ENCODE data around the gene CD93.

The CD93 gene

DNA sequence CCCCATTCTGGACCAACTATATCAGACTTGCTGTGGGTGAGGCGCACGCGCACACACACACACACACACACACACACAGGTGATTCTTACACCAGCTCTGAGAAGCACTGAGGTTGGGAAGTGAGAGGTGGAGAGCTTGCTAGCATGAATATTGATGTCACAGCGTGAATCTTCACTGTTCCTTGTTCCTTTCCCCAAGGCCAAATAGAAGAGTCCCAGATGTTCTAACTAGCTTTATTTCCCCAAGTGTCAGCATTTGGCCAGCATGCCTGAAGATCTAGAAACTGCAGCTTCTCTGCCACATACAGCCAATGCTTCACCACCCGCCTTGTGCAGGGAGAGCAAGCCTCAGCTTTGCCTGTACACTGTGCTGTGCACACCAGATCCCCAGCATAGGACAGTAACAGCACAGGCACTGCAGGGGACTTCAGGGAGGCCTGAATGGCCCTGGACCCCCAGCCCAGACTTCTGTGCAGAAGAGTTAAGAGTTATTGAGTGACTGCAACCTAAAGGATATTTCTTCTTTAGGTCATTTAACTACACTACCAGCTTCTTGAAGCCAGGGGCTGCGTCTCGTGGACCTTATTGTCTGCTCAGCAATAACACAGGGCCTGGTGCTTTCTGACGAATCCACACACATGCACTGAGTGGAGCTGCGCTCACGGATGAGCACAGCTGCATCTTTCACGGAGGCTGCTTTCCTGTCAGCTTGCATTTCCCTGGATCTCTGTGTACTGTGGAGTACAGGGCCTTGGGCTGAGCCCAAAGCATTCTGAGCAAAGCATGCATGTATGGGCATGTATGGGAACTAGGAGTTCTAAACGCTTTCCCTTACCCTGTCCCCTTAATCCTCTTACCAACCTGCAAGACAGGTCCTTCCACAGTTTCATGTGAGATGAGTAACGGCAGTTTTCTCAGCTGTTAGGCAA is 13.9 kb upstream of the CD93 start:
- no peak for DNase-seq

DNA sequence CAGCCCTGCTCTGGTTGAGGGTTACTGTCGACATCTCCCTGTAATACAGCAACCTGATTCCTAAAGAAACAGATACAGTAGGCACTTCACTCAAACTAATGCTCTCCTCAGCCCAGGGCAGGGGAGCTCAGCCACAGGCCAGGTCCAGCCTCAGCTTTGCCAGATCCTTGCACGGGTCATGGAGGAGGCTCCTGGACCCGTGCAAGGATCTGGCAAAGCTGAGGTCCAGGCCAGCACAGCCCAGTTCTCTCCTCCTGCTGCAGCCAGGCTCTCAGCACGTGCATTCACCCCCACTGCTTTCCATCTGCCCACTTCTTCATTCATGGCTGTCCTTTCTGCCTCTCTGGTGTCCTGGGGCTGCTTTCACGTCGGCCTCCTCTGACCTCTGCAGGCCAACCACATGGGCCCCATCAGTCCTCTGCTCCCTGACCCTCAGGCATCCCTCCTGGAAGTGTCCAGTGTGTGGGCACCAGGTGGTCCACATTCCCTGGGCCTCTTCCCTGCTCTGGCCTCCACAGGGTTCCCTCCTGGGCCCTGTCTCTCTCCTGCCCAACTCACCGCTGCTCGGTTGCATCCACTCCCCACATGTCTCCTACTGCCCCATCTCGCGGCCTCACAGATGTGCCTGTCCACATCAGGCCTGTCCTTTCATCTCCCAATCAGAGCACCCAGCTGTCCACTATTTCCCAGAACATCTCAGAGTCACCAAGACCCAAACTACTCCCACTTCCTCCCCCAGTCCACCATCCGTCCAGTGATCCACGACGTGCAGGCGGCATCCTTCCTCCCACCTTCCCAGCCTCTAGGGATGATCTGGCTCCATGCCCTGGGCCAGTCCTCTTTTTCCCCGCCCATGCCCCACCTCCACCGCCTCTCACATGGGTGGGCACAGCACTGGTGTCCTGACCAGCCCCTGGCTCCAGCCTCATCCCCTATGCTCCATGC is 11.8 kb upstream of the CD93 start:
- DNase-seq = no peak

DNA sequence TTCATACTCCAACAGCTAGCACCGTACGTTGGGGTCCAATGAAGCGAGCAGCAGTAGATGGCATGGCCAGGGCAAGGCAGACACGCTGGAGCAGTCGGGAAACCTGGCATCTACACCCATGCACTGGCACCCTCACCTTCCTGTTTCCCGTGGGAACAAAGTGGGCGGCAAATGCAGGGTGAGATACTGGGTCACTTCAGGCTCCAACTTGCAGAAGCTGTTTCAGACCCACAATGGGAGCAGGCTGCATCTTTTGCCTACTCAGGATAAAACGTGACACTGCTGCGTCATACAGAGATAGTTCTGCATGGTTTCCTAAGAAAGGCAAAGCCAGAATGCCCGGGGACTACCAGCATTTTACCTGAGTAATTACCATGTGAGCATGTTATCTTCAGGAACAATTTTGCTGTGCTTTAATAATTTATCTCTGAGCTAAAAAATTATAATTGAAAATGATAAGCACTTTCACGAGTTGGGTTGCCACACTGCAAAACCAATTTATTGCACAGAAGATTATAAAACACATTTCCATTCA is 10.9 kb upstream of the CD93 start:
- no peak for DNase-seq

DNA sequence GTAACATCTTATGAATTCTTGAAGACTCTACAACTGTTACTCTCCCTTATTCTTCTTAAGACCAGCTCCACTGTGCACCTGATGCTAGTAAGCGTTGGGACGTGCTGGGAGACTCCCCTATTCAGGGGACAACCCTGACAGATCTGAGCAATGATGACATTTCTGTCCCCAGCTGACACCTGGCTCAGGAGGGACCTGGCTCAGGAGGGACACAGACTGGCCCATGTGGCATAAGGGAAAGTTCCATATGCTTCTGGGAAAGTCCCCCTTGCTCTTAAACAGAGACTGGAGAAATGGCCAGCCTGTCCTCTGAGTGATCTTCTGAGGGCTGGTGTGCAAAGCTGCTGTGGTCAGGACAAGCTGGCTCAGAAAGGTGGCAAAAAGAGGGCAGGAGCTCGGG is 10.0 kb upstream of the CD93 start:
- DNase-seq = no peak

DNA sequence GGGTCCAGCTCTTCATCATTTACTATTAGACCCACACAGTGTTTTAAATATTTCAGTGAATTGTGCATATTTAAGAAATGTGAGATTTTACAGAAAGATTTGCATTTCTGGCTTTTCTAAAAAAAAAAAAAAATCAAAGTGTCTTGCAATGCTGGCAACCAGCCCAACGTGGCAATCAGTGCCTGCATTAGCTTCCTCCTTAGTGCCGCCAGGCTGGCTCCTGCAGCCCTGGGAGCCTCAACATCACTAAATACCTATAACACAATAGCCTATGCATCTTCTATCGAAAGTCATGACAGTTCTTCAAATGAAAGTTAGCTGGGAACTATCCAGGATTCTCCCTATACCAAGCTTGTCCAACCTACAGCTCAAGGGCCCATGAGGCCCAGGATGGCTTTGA is 9.4 kb upstream of the CD93 start:
- no peak for DNase-seq

DNA sequence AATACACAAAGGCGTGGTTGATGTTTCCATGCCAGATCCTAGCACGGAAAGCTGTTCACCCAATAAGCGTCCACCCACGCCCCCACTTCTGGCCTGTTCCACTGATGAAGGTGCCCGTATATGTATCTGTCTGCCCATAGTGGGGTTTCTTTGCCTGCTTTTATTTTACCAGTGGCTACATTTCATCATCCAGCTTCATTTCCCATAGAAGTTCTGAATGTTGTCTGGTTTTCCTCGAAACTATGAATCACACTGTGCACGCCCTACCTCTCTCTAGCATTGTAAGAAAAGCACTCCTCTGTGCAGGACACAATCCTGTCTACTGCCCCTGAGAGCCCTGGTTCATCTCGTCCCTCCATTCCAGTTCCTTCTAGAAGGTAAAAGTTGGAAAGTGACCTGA is 8.8 kb upstream of the CD93 start:
- DNase-seq = no peak

DNA sequence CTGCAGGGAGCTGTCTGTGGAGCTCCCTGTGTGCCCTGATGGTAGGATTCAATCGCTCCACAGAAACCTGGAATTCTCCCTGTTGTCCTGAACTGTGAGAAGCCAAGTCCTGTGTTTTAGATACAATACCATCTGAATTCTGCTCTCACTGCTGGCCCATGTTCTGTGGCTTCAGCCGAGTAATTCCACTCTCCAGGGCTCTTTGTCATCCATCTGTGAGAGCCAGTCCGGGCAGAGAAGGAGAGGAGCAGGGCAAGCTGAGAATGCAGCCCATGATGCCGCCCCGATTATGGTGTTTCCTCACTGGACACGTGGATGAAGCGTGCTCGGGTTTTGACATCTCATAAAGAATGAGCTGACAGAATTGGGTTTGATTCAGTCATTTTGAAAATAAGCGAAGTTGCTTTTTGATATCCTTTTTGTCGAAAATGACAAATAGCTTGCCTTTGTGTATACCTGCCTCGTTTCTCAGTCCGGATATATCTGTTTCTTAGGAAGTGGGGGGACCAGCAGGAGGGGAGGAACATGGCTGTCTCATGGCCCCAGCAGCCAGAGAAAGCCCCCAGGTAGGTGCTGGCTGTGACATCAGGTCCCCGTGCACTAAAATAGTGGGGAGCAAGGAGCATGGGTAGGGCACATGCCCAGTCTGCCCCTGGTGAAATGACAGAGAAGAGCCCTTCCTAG is 8.2 kb upstream of the CD93 start:
- DNase-seq = no peak

DNA sequence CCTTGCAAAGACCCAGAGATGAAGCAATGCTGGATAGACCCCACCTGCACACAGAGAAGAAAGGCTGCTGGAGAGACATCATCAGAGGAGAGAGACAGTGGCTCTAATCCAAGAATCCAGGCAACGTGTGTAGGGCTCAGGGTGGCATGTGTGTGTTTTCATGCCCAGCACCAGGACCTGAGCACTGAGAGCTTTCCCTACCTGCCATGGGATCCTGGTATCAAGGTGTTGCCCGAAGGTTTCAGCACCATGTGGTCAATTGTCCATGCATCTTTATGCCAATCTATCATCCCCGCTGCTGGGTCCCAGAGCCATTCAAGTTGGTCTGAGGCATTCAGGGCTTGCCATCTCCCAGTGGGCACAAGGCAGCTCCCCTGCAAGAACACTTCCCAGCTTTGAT is 7.5 kb upstream of the CD93 start:
- no peak for DNase-seq

DNA sequence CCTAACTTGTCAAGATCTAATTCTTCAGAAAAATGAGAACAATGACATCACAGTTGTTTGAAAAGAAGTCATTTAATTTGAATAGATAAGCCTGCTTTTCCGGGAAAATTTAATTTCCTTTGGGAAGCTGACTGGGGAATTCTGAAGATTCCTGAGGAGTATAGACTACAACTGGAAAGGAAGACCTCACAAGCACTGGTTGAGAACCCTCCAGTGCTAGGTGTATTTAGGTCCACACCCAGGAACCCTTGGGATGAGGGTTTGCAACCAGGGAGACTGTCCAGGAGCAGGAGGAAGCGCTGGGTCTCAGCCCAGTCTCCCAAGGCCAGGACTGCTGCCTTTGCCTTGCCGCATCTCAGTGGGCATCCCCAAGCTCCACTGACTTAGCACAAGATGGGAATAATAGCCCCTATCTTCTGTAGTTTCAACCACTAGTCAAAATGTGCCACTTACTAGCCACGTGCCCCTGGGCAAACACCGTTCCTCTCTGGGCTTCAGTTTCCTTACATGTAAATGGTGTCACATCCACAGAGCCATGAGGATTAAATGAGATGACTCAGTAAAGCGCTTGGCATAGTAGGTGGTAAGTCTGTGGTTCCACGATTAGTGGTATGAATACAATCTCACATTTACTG is 6.9 kb upstream of the CD93 start:
- DNase-seq = no peak

DNA sequence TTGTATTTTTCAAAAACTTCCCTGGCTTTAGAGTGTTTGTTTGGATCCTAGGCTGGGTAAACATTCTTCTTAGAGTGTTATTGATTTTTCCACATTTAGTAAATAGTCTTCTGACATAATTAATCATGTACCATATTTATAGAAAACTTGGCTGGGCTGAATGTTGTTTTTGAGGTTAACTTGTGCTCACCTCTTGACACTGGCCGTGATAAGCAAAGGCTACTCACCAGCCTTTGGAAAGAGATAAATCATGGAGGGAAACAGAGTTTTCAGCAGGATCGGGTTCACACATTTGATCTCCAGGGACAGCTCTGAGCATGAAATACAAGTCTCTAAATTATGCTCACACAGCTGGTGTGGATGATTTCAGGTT is 6.2 kb upstream of the CD93 start:
- DNase-seq = no peak

DNA sequence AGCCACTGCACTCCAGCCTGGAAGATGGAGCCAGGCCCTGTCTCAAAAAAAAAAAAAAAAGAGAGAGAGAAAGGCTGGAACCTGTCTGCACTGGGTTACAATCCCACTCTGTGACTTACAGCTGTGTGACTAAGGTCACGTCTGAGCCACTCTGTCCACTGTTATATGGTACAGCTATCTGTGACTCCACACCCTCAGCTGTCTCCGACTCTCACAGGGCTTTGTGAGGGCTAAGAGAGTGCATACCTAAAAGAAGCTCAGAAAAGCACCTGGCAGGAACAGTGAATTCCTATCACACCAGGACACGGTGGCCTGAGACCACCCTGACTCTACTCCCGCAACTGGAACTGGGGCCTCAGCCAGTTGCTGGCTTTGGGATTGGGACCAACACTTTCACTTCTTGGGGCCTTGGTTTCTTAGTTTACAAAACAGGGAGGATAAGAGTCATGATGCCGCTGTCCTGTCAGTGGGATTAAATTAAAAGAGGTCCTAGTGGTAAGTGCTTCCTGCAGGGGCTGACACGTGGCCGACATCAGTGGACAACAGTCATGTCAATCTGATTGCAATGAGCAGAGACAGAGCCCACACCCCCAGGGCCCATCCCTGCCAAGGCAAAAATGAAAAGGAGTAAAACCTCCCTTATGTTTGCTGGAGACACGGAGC is 5.7 kb upstream of the CD93 start:
- DNase-seq = no peak

DNA sequence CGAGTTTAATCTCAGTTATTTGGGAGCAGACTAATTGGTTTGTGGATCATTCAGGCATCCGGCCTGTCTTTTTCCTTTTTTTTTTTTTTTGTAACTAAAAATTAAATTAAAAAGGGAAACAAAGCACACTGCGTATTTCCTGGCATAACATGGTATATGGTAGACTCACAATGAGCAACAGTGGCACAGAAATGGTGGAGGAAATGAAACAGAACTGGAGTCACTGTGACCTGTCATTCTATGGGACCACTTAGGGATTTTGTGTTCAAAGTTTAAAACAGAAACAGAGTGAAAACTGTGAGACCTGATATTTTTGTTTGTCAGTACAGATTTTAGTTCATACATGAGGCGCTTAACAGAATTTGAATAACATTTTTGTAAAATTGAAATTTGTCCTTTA is 4.8 kb upstream of the CD93 start:
- DNase-seq = no peak

DNA sequence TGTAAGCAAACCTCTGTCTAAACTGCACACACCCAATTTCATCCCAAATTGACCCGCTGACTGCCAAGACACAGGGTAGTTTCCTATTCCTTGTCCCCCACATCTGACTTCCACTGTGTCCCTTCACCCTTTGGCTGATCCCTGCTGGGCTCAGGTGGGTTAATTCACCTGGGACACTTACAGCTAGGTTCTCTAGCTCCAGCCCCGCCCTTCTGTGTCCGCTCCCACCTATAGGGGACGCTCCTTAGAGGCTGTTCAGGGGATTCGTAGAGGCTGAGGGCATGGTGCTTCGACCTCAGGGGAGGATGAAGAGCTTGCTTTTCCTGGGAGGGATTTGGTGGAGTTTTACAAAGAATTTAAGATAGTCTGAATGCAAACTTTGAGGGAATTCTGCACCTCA is 4.0 kb upstream of the CD93 start:
- no peak for DNase-seq

DNA sequence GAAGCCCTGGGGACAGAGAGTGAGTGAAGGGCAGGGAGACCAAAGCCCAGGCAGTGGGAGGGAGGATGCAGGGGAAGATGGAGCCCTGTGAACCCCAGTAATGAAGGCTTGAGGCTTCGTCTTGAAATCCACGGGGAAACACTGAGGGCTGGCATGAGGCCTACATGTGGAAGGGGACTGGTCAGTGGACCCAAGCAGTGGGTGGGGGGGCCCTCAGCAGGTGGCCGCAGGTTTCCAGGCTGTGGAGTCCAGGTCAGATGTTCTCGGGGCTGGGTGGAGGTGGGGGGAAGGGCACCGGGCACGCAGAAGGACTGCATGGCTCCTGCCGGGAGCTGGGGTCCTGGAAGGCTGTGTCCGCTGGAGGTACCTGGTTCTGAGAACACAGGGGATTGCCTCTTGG is 2.7 kb upstream of the CD93 start:
- no peak for DNase-seq

DNA sequence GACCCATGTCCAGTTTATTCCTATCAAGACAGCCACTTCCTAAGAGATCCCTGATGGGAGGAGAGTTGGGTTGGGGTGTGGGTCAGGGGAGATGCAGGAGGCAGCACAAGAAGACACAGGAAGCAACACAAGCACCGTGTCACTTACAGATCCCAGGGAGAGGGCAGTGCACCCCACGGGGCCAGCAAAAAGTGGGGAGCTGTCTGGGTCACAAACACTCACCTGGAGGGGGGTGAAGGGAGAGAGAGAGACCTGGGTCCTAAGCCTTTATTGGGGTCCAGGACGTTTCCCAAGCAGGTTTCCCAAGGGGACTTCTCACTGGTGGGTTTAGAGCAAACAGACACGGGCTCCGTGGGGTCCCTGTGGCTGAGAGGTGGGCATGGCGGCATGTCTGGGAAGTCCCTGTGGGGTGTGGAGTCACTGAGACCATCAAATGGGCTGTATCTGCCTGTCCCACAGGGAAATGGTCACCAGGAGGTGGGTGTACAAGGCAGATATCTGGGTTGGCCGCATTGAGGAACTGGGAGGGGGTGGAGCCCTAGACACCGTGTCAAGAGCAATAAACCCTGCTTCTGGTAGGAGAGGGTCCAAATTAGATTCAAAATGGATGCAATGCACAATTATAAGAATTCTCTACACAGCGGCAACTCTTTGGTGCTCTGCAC is 1.6 kb upstream of the CD93 start:
- DNase-seq = no peak

DNA sequence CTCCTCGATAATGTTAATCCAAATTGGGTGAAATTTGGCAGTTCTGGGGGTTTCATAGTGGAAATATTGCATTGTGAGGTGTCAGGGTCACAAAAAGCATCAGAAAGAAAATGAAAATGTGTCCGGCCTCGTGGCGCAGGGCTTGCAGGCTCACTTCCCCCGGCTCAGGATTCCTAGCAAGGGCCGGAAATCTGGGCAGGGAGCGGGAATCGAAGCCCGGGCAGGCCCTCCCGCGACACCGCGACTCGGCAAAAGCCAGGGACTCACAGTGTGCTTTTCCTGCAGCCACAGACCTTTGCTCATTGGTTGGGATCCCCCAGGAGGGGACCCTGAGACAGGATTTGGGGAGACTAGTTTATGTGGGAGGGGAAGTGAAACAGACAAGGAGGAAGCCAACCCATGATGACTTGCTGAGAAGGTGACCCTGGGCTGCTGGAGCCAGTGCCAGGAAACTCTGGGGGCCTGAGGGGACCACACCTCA is 847 bp upstream of the CD93 start:
- DNase-seq = no peak

DNA sequence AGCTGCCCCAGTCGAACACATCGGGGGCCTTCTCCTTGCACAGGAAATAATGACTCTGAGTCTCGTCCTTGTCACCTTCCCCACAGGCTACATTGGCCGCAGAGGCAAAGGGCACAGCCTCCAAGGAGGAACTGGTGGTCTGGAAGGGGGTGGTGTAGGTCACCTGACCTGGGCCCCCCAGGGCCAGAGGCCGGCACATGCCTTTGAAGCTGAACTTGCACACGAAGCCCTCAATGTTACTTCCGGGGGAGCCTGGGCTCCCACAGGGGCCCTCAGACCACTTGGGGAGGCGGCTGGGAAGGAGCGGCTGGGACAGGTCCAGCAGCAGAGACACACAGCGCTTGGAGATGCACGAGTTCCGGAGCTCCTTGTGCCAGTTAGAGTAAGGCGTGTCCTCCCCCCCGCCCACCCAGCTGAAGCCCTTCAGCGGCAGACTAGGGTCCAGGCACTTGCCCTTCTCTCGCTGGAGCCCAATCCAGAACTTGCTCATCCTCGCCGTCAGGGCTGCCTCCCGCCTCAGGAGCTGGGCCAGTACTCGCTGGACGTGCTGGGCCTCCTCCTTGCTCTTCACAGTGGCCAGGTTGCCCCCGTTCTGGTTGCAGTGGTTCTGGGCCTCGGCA is 578 bp downstream of the CD93 start:
- DNase-seq = no peak

DNA sequence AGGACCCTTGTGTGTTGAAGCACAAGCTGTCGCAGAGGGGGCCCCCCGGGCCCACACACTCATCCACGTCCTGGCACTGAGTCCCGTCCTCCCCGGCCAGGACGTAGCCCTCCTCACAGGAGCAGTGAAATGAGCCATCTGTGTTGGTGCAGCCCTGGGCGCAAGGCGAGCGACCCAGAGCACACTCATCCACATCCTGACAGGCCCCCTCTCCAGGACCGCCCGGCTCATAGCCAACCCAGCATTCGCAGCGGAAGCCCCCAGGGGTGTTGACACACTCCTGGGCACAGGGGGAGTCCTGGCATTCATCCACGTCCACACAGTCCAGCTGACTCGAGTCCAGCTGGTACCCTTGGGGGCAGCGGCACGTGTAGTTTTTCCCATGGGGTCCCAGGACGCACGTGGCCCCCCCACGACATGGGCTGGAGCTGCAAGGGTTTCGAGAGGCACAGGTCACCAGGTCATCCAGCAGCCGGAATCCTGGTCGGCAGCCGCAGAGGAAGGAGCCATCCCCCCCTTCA is 1.2 kb downstream of the CD93 start:
- no peak for DNase-seq

DNA sequence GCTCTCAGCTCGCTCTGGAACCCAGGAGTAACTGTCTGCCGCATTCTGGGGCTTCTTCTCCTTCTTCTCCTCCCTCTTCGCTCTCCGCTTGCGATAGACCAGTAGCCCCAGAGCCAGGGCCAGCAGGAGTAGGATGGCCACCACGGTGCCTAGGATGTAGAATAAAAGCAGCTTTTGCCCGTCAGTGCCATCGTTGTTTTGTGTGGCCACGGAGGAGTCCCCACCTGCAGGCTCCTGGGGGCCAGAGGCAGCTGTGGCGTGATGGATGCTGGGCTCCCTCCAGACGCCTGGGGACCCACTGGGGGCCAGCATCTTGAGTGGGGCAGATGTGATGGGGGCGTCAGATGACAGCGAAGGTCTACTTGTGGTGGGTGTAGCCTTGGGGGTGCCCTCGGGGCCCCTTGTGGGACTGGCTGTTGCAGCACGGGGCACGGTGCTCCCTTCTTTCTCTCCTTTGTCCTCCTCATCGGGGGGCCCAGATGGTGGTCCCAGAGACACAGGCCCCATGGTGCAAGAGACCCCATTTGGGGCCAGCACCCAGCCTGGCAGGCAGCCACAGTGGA is 1.8 kb downstream of the CD93 start:
- DNase-seq = no peak

DNA sequence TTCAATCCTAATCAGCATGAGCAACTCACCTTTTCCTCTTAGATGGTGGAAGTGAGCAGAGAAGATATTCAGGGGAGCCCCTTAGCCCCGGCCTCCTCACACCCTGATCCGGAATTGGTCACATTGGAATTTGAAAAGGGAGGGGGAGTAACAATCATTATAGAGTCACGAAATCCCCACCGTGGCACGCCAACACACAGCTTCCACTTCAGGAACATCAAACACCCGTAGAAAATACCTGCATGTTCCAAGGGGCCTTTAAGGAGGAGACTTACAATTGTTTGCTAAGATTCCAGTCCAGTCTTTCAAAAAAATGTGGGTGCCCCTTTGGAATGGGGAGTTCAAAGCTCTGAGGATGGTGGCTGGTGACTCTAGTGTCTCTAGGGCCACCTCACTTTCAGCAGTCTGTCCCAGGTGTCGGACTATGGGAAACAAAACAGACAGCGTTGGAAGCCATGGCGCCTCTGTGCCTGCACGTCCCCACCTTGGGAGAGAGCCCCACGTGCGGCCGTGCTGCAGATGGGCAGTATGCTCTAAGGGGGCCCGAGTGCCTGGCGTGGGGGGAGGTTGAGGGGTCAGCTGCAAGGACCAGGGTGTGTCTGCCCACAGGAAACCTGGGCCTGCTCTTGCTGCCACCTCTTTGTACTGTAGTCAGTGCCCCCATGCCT is 2.4 kb downstream of the CD93 start:
- no peak for DNase-seq

Data from activated effector memory CD4-positive, alpha-beta T cell treated with Interleukin-2 at 50 U/mL for 16 hours (primary cell).